SU-DHL-6 (cell line): ENCODE data around the gene EXOC4.

Experiments used
- CTCF ChIP-seq: fragments of 200-600 bp; sonication (generic); IDR thresholded peaks from one replicate; pipeline ENCODE4 v1.5.1; 2017; ENCODE audit warnings: antibody characterized with exemption, mild to moderate bottlenecking, low read length, moderate library complexity; ENCODE audit not compliant: insufficient read depth, poor library complexity, severe bottlenecking
- EZH2phosphoT487 ChIP-seq: fragments of 200-600 bp; sonication (generic), shearing (Covaris generic); conservative IDR thresholded peaks from 2 replicates; pipeline ENCODE4 v1.6.1; 2018; ENCODE audit warnings: mild to moderate bottlenecking, antibody characterized with exemption, low read length, moderate library complexity, mixed read lengths

- TF ChIP-seq CTCF (no peak), EZH2phosphoT487 (no peak)
These were observed 500.6 kb downstream of the EXOC4 start for GRCh38 chr7:133753513-133753912.
